Activated CD8-positive, alpha-beta memory T cell treated with anti-CD3 and anti-CD28 coated beads for 1 hour (primary cell): ENCODE data around the gene CREBRF.
A peak's percentile ranks its signal among the peaks of the same experiment; 100 is the strongest.
"Not testable (repeated sequence)": the region's sequence is repeated elsewhere in the genome, so short reads cannot be mapped to it uniquely, and the experiment has no call there.

Source experiments
- DNase-seq, 2 donors: peaks; one replicate each; pipeline ENCODE4 v3.0.0-alpha.2; 2020; ENCODE audit warnings: low read depth in 1 of 2; ENCODE audit errors: extremely low read depth in 1 of 2

The CREBRF gene, protein sequence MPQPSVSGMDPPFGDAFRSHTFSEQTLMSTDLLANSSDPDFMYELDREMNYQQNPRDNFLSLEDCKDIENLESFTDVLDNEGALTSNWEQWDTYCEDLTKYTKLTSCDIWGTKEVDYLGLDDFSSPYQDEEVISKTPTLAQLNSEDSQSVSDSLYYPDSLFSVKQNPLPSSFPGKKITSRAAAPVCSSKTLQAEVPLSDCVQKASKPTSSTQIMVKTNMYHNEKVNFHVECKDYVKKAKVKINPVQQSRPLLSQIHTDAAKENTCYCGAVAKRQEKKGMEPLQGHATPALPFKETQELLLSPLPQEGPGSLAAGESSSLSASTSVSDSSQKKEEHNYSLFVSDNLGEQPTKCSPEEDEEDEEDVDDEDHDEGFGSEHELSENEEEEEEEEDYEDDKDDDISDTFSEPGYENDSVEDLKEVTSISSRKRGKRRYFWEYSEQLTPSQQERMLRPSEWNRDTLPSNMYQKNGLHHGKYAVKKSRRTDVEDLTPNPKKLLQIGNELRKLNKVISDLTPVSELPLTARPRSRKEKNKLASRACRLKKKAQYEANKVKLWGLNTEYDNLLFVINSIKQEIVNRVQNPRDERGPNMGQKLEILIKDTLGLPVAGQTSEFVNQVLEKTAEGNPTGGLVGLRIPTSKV

DNA sequence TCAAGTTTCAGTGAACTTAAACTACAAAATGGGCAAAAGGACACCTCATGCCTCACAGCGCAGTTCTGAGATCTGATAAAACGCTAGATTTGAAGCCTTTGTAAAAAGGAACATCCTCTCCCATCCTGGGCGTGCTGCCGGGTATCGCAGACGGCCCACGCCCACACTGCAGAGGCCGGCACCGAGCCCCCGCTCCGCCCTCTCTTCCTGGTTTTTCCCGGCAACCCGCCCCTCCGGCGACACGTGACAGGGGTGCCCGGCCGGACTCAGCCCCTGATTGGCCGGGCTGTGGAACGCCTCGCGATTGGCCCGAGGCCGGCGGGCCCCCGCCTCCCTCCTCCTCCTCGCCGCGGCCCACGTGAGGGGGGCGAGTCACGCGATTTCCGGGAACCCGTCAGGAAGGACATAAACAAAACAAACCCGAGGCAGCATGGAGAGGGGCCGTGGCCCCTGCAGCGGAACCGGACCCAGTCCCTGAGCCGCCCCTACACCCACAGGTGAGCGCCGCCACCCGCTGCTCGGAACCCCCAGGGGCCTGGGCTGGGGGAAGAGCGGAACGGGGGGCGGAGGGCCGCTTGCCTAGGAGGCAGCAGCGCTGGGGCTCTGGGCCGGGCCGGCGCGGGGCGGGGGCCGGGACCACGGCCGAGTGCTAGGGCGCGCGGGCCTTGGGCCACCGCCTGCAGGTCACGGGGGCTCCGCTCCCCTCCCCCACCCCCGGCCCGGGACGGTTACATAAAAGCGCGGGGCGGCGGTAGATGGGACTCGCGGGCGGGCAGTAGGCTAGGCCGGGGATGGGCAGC is at the start of gene CREBRF:
CREBRF (plus strand) TSS at position 370 of the 800 bp plus-strand sequence. CDS start 24,424 bp downstream, outside the sequence.
- DNase-seq = peak; percentile 94 to 99

- no peak for DNase-seq
These were observed 46.1 kb upstream of the CREBRF start for GRCh38 chr5:173010021-173010420.

- no peak for DNase-seq
These were observed 45.3 kb upstream of the CREBRF start for GRCh38 chr5:173010547-173011464.

- no peak for DNase-seq
These were observed 44.6 kb upstream of the CREBRF start for GRCh38 chr5:173011566-173011965.

GRCh38 chr5:173012882-173013281 is 43.3 kb upstream of the CREBRF start:
- no peak for DNase-seq

- no peak for DNase-seq
These were observed 41.5 kb upstream of the CREBRF start for GRCh38 chr5:173014671-173015070.

DNA sequence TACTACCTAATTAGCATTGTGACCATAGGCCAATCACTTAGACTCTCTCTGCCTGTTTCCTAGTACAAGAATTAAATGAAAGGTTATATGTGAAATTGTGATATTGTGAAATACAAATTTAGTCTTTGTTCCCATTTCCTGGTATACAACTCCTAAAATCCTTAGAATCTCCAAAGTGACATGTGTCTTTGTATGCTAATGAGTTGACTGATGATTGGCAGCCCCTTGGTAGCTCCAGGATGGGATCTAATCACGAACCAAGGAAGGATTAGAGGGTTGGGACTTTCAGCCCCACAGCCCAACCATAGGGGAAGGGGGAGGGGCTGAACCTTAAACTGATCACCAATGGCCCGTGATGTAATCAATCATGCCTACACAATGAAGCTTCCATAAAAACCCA is 41.0 kb upstream of the CREBRF start:
- DNase-seq = no peak

- no peak for DNase-seq
These were observed 40.3 kb upstream of the CREBRF start for GRCh38 chr5:173015598-173016455.

GRCh38 chr5:173016598-173017046 is 39.5 kb upstream of the CREBRF start:
- DNase-seq = no peak

GRCh38 chr5:173017087-173017486 is 39.1 kb upstream of the CREBRF start:
- not testable (repeated sequence) for DNase-seq

- DNase-seq = no peak
These were observed 37.8 kb upstream of the CREBRF start for GRCh38 chr5:173018358-173018757.

DNA sequence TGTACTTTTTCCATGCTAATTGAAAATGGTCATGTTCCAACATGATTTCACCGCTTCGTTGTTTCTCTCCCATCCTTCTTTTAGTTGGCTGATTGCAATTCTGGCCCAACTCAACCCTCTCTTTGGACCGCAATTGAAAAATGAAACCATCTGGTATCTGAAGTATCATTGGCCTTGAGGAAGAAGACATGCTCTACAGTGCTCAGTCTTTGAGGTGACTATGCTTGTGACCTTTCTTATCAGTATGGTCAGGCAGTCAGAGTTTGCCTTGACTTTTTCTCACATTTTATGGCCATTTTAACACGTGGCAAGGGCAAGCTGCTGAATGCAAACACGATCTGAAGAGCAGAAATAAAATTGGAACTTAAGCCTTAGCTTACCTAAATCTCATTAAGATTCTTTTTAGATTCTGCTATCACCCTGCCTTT is 36.0 kb upstream of the CREBRF start:
- no peak for DNase-seq

- DNase-seq = no peak
These were observed 35.5 kb upstream of the CREBRF start for GRCh38 chr5:173020643-173021042.

DNA sequence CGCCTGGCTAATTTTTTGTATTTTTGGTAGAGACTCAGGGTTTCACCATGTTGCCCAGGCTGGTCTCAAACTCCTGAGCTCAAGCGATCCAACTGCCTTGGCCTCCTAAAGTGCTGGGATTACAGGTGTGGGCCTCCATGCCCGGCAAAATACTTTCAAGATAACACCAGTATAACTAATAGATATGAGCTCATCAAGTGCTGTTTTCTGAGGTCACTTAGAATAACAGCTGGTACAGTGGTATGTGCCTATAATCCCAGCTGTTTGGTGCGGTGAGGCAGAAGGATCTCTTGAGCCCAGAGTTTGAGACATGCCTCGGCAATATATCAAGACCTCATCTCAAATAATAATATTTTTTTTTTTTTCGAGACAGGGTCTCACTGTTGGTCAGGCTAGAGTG is 30.5 kb upstream of the CREBRF start:
- no peak for DNase-seq

GRCh38 chr5:173027905-173028304 is 28.2 kb upstream of the CREBRF start:
- DNase-seq = no peak

- no peak for DNase-seq
These were observed 27.3 kb upstream of the CREBRF start for GRCh38 chr5:173028811-173029327.

GRCh38 chr5:173029499-173029921 is 26.6 kb upstream of the CREBRF start:
- no peak for DNase-seq

DNA sequence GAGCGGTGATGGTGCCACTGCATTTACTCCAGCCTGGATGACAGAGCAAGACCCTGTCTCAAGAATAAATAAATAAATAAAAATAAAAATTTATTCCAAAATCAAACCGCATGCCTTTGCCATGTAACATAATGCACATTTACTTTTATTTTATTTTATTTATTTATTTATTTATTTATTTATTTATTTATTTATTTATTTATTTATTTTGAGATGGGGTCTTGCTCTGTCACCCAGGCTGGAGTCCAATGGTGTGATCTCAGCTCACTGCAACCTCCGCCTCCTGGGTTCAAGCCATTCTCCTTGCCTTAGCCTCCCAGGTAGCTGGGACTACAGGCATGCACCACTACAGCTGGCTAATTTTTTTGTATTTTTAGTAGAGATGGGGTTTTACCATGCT is 24.1 kb upstream of the CREBRF start:
- not testable (repeated sequence) for DNase-seq

- DNase-seq = no peak
These were observed 23.4 kb upstream of the CREBRF start for GRCh38 chr5:173032730-173033129.
